ENCODE data around the gene CIB1. TPM values are rescaled to one million over a fixed set of nuclear protein-coding genes. Genes with fewer than 3 reads are reported as not detected.

Gene CIB1
- total RNA-seq, 1 experiment from 2014 or later, result 54.1 TPM

DNA sequence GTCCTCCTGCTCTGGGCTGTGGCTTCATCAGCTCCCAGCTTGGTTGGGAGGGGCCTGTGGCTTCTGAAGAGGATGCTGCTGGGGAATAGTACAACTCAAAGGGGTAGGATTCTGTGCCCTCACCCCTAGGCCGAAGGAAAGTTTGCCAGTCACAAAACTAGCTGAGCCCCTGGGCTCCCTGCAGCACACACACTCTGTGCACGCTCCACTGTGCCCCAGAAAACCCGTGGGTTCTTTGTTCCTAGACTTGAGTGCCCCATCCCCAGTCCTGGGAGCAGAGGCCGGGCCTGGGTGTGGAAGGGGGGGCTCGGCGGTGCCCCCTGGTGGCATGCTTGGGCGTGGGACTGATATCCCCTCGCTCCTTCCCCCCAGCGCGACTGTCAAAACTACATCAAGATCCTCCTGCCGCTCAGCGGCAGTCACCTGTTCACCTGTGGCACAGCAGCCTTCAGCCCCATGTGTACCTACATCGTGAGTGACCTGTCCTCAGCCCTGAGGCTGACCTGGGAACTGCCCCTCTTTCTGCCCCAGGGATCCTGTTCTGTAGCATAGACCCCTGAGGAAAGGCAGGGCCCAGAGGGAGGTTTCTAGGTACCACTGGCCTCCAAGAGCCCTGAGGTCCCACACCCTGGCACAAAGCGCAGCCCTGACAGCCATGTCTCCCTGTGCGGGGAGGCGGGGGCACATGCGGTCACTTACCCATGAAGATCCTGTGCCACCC is 14.2 kb downstream of the CIB1 start:
- no peak for DNase-seq (ENCODE audit: extremely low read depth, low read depth)

- no peak for DNase-seq (ENCODE audit: extremely low read depth, low read depth)
Observed at GRCh38 chr15:90217671-90218394, 15.9 kb downstream of the CIB1 start.

GRCh38 chr15:90214553-90215196 is 19.1 kb downstream of the CIB1 start:
- no peak for DNase-seq (ENCODE audit: extremely low read depth, low read depth)

GRCh38 chr15:90213818-90214204 is 19.9 kb downstream of the CIB1 start:
- no peak for DNase-seq (ENCODE audit: extremely low read depth, low read depth)

- DNase-seq (ENCODE audit: extremely low read depth, low read depth), result no peak
Observed at GRCh38 chr15:90213122-90213817, 20.5 kb downstream of the CIB1 start.

DNA sequence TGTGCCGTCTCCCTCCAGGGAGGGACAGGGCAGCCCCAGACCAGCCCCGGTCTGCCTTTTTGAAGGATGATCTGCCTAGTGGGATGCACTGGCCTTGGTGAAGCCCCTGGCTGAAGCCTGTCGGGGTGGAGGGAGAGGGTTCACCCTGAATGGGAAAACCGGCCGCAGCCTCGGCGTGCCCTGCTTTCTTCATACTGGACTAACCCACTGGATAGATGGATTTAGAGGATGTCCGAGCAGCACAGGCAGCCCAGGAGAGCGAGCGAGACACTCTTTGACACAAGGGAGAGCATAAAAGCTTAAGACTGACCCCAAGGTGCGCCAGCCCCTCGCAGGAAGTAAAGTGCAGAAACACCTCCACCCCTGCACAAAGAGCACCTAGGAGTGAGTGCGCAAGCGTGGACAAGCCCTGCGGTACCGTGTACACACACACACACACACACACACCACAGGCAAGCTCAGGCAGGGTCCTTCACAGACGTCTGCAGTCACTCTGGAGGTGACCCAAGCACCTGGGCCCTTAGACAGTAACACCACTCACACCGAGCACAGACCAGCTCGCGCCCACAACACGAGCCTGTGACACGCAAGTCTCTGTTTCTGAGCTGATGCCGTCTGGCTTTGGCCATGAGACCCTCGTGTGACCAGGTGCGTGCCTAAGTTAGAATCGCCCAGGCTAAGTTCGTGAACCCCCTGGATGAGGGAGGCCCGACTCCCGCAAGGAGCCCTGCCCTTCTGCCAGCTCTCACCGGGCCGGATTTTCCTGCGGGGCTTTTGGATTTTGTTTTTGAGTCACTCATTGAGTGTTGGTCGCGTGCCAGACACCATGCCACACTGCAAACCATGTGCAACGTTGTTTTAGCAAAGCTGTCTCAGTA is 21.3 kb downstream of the CIB1 start:
- DNase-seq (ENCODE audit: extremely low read depth, low read depth), result no peak

DNA sequence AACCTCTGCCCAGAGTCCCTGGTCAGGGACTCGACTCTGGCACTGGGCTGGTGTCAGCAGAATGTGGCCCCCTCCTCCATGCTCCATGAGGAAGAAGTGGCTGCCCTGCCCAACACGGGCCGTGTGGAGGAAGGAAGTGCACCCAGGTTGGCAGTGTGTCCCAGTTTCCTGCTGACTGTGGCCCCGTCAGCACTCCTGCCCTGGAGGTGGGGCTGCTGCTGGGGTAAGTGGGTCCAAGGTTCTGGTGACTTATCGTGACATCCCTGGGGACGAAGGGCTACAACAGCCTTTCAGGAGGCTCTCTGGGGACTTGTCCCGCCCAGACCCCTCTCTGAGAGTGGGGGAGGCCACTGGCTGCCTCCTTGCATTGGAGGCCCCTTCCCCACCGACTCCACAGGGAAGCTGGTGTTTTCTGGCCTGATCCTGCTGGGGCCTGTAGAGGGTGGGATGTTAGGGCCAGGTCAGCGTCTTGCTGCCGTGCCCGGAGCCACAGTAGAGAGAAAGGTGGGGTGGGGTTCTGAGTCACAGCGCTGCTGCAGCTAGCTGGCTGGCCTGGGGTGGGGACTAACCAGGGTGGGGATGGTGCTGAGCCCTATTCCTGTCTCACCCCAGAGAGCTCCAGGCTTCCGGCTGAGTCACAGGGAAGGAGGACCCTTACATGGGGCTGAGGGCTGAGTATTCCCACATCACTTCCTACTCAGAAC is 22.1 kb downstream of the CIB1 start:
- DNase-seq (ENCODE audit: extremely low read depth, low read depth), result no peak

- no peak for DNase-seq (ENCODE audit: extremely low read depth, low read depth)
Observed at GRCh38 chr15:90211009-90211408, 22.7 kb downstream of the CIB1 start.

GRCh38 chr15:90210593-90210992 is 23.1 kb downstream of the CIB1 start:
- DNase-seq (ENCODE audit: extremely low read depth, low read depth), result no peak

GRCh38 chr15:90209591-90209990 is 24.1 kb downstream of the CIB1 start:
- DNase-seq (ENCODE audit: extremely low read depth, low read depth), result no peak

- DNase-seq (ENCODE audit: extremely low read depth, low read depth), result no peak
Observed at GRCh38 chr15:90208356-90208755, 25.4 kb downstream of the CIB1 start.

DNA sequence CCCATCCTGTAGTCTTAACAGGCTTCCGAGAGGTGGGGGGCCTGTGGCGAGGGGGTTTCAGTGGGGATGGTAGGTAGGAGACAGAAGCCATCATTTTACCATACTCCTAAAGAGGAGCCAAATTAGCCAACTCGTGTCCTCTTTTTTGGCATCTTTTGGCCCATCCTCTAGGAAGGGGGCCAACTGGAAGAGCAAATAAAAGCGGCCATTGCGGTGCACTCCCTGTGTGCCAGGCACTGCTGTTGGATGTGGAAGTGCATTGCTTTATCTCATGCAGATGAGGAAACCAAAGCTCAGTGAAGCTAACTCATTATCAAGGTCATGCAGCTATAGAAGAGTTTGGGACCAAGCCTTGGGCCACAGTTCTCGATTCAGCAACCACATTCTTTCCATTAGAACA is 26.5 kb downstream of the CIB1 start:
- DNase-seq (ENCODE audit: extremely low read depth, low read depth), result no peak

DNA sequence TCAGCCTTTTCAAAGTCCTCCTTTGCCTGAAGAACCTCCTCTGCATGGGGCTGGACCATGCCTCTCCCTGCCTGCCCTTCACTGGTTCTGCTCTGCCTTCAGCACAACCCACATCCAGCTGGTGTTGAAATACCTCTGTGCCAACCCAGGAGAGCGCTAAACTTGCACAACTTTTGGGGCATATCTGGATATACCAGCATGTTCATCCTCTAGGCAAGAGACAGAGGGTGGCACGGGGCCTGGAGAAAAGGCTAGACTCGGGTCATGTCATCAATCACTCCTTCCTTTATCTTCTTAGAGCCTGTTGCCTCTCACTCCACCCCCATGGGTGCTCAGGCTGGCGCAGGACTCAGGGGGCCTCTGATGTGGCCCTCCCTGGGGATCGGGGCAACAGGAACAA is 27.9 kb downstream of the CIB1 start:
- DNase-seq (ENCODE audit: extremely low read depth, low read depth), result no peak

DNA sequence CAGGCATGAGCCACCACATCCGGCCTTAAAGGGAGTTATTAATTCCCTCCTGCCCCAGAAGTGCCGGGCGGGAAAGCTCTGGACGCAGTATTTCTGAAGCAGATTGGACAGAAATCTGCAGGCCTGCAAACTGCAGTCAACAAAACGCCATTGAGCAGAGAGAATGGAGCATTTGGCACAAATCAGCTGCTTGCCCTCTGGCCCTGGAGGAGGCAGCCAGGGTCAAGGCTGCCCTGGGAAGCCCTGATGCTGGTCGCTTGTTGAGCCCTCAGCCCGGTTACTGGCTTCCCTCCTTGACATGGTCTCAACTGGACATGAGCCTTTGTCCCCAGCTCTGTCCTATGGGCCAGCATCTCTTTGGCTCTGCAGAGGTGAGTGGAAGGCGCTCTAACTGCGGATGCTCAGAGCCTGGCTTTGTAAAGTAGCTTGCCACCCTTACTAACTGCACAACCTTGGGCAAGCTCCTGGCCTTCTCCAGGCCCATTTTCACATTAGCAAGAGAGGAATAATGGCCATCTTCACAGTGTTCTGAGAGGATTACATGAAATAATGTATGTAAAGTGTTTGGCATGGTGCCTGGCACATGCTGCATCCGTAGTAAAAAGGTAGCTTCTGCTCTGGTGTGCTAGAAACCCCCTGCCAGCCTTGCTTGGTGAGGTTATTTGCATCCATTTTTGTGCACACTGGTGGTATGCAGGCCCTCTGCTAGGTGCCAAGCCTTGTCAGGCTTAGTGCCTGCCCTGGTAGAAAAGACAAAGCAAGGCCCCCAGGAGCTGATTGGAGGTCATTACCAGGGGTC is 28.5 kb downstream of the CIB1 start:
- no peak for DNase-seq (ENCODE audit: extremely low read depth, low read depth)

DNA sequence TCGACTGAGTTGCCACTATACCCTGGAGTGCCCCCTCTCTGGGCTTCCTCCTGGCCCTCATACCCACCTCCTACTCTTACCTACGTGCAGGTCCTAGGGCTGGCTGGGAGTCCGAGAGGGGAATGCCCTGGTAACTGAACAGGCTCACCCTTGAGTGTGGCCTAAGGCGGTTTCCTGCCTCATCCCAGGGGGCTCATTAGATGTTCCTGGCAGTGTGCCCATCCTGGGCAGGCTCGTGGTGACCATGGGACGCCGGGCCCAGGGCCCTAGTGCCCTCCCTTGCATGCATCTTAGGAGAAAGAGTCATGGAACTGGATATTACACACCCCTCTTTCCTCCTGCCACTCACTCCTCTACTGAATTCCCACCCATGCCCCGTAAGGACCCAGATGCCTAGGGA is 29.8 kb downstream of the CIB1 start:
- no peak for DNase-seq (ENCODE audit: extremely low read depth, low read depth)

GRCh38 chr15:90203473-90203872 is 30.3 kb downstream of the CIB1 start:
- no peak for DNase-seq (ENCODE audit: extremely low read depth, low read depth)

GRCh38 chr15:90202929-90203328 is 30.8 kb downstream of the CIB1 start:
- no peak for DNase-seq (ENCODE audit: extremely low read depth, low read depth)

- DNase-seq (ENCODE audit: extremely low read depth, low read depth), result no peak
Observed at GRCh38 chr15:90201944-90202375, 31.8 kb downstream of the CIB1 start.
